ENCODE measurements around the gene KLHL8.
"Not testable (repeated sequence)": the region's sequence is repeated elsewhere in the genome, so short reads cannot be mapped to it uniquely, and the experiment has no call there.

The KLHL8 gene

GRCh38 chr4:87166296-87166854, 54.0 kb downstream of the KLHL8 start:
- no peak for DNase-seq

- no peak for DNase-seq
Measured at GRCh38 chr4:87165892-87166291, 54.5 kb downstream of the KLHL8 start.

DNA sequence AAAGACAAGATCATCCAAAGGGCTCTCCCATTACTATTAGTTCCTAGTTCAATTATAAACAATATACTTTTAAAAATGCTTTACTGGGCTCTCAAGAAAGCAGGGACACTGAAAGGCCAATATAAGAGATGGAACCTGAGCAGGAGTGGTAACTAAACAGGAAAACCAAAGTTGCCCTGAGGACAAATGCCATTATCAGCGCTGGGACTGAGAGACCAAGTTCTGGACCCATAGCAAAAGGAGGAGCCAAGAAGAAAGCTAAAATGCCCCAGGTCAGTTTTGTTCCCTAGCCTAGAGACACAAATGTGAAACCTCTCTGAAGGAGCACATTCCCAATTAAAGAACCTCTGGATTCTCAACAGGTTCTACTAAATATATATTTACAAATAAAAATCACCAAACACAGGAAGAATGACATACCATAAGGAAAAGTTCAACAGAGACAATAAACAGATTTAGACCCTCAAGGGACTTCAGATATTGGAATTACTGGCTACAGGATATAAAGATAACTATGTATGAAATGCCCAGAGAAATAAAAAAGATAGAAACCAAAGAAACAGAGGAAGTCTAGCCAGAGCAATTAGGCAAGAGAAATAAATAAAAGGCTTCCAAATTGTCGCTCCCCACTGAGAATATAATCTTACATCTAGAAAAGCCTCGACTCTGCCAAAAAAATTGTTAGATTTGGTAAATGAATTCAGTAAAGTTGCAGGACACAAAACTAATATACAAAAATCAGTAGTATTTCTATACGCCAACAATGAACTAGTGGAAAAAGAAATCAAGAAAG, 67.1 kb downstream of the KLHL8 start:
- no peak for DNase-seq

DNA sequence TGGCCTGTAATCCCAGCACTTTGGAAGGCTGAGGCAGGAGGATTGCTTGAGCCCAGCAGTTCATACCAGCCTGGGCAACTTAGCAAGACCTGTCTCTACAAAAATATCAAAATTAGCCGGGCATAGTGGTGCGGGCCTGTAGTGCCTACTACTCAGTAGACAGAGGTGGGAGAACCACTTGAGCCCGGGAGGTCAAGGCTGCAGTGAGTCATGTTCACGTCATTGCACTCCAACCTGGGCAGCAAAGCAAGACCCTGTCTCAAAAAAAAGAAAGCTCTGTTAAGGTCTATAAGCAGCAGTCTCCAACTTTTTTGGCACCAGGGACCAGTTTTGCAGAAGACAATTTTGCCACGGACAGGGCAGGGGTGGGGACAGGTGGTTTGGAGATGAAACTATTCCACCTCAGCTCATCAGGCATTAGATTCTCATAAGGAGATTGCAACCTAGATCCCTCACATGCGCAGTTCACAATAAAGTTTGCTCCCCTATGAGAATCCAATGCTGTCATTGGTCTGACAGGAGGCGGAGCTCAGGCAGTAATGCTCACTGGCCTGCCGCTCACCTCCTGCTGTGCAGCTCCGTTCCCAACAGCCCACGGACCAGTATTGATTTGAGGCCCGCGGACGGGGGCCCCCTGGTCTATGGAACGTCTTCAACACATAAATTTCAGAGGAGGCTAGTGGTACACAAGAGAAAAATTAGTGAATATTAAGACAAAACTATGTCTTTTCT, 67.9 kb downstream of the KLHL8 start:
- no peak for DNase-seq

DNA sequence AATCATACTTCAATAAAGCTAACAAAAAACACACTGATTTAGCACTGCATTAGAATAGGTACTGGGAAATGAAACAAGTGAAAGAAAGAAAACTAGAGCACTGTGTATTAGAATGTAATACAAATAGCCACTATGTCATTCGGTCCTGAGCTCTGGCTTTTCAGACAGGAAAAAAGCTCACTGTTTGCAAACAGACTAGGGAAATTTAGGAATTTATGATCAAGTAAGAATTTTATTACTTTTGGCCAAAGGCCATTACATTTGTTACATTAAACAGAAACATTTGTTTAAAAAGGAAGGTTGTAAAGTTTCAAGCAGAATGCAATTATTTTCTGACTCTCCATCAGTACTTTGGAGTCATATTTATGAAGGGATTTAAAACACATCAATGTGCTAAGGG, 68.7 kb downstream of the KLHL8 start:
- no peak for DNase-seq

DNA sequence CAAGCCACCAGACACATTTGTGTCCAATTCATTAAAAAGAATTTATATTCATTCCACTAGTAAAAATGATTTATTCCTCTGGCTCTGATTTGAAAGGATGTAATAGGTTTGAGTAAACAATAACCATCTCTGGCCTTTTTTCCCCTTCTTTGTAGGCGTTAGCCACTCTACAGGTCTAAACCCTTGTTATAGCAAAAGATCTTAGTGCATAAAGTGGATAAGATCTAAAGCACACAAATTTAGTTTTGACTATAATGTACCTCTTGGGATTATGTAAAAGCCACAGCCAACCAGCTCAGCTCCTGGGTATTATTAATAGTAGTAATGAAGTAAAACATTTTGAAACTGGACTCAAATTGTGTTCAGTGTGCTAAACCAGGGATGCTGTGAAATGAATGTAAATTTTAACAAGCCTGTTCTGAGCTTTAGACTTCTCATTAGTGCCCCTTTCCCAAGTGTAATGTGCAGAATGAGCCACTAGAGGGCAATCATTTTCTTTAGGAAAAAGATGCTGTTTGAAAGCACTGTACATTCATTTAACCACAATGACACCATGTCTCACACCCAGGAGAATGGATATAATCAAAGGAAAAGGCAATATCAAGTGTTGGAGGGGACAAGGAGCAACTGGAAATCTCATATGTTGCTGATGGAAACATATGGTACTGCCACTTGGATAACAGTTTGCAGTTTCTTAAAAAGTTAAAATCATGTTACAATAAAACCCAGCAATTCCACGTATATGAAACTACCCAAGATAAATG, 69.7 kb downstream of the KLHL8 start:
- peak; percentile 49 for DNase-seq

DNA sequence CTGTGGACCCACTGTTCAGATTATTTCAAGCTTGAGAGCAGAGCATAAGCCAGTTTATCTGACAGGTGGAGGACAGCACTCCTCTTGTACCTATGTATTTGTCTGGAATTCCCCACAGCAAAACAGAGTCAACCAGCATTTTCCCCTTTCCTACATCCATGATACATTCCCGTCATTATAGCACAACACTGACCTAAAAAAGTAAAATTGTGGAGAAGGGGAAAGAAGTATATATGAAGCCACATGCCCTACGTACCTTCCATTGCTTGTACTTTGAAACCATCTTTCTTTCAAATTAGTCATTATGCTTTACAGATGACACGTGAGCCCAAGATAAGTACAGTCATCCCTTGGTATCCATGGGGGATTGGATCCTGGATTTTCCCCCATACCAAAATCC, 73.3 kb downstream of the KLHL8 start:
- DNase-seq, result no peak

DNA sequence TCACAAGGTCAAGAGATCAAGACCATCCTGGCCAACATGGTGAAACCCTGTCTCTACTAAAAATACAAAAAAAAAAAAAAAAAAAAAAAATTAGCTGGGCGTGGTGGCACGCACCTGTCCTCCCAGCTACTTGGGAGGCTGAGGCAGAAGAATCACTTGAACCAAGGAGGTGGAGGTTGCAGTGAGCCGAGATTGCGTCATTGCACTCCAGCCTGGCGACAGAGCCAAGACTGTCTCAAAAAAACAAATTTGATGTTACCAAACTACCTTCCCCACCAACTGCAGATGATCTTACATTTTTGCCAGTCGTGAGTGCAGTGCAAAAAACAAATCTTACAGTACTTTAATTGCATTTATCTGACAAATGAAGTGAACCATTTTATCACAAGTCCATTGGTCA, 74.5 kb downstream of the KLHL8 start:
- DNase-seq, result not testable (repeated sequence)

- no peak for DNase-seq
Measured at GRCh38 chr4:87144356-87144755, 76.1 kb downstream of the KLHL8 start.

DNA sequence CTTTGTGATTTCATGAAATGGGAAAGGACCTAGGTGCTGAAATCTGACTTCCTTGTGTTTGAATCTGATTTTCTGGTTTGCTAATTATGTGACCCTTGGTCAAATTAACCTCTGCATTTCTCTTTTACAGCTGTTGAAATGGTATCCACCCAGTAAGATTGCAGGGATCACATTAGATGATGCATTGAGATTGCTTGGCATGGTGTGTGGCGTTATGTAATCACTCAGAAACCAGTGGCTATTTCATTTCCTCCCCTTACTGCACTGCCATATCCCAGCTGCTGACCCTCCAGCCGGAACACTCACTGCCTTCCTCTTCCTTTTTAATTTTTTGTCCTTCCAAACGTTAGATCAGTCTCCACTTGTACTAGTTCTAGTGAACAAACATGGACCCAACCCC, 79.0 kb downstream of the KLHL8 start:
- no peak for DNase-seq

GRCh38 chr4:87134122-87134521, 86.3 kb downstream of the KLHL8 start:
- DNase-seq, result no peak

- no peak for DNase-seq
Measured at GRCh38 chr4:87133183-87133582, 87.2 kb downstream of the KLHL8 start.

GRCh38 chr4:87132035-87132434, 88.4 kb downstream of the KLHL8 start:
- DNase-seq, result no peak

GRCh38 chr4:87130985-87131703, 89.3 kb downstream of the KLHL8 start:
- DNase-seq, result peak; percentile 85

DNA sequence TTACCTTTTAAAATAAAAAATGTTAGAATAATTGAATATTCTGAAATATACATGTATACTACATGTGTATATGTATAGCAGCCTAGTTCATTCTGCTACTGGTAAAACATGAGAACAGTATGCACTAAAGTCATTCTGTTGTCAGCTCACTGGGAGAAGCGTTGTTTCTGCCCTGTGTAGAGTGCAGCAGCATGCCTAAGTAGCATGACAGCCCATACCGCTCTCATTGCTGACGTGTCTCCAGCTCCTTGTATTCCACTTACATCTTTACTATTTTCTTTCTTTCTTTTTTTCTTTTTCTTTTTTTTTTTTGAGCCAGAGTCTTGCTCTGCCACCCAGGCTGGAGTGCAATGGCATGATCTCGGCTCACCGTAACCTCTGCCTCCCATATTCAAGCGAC, 90.7 kb downstream of the KLHL8 start:
- no peak for DNase-seq

DNA sequence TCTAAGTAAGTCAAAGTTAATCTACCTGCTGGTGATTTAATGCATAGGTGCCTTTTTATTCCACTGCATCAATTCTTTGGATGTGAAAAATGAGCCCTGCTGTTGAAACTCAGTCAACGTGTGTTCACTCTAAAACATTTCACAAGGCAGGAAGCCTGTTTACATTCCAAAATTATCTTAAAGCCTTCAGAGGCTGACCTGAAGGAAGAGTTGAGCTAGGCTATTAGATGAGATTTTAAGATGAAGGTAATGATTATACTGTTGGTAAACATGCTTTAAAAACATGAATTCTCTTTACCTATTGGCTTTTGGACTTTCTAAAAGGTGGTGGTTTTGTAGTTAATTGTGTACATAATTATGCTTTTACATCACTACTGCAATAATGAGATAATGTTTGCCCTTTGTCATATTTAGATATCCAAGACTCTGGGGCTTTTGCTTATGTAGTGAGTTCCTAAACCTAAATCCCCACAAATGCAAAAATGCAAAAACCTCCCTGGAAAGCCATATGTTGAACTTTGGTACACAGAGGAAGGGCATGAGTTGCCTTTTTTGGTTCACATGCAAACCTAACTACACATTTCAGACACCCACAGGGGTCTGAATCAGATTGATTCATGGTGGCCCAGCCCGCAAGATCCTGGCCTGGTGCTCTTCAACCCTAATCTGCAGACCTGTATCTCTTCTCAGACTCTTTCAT, 92.3 kb downstream of the KLHL8 start:
- no peak for DNase-seq

DNA sequence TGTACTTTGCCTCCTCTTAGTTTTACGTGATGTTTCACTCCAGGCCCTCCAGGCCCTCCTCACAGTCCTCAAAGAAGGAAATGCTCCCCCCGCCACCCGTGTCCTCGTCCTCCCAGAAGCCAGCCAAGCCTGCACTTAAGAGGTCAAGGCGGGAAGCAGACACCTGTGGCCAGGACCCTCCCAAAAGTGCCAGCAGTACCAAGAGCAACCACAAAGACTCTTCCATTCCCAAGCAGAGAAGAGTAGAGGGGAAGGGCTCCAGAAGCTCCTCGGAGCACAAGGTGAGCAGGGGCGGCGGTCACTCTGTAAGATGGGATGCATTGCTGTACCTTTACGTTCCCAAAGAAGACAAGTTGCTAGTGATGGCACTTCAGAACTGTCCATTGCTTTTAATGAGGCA, 94.4 kb downstream of the KLHL8 start:
- DNase-seq, result no peak

DNA sequence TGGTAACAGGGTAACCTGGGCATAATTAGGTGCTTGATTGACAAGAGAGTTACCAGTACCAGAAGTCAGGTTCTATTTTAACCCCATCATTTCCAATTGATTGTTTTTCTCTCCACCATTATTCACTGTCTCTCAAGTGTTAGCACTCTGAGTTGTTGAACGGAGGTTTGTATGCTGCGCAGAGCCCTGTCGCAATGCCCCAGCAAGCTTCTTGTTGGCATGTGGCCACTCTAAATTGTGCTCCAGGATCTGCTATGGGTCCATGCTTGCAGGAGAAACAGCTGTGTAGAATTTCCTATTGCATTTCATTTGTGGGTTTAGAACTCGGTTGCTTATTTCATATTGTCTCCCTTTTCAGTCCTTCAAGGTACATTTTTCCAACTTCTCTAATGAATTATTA, 98.2 kb downstream of the KLHL8 start:
- DNase-seq, result peak; percentile 3

GRCh38 chr4:87121341-87122065, 98.9 kb downstream of the KLHL8 start:
- no peak for DNase-seq

- DNase-seq, result no peak
Measured at GRCh38 chr4:87120411-87121162, 99.8 kb downstream of the KLHL8 start.

DNA sequence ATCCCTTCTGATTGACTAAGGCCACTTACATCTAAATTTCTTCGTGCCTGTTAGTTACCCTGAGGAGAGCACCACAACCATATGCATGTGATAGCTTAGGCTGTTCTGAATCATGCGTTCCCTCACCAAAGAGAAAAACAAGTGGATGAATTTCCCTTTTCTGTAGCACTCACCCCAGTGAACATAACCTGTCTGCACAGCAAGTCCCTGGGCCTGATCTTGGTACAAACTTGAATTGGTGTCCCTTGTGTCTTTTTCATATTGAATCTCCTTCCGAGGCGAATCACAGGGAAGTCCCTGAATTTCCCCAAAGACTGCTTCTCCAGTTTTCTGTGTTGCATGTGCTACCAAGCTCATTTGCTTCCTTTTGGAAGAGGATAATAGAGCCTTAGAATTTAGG, 100.4 kb downstream of the KLHL8 start:
- DNase-seq, result no peak
